ENCODE measurements around the gene ULK4.
"Not testable (repeated sequence)": the region's sequence is repeated elsewhere in the genome, so short reads cannot be mapped to it uniquely, and the experiment has no call there.

ULK4 gene

DNA sequence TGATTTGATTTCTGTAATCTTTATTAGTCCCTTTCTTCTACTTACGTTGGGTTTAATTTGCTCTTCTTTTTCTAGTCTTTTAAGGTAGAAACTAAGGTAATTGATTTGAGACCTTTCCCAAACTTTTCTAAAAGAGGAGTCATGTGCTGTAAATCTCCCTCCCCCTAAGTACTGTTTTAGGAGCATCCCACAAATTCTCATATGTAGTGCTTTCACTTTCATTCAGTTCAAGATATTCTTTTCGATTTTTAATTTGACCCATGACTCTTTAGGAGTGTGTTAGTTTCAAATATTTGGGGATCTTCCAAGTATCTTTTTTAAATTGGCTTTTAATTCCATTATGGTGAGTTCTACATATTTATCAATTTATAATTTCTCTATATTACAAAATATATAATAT is 520.8 kb downstream of the ULK4 start:
- no peak for DNase-seq (ENCODE audit: low read depth)

DNA sequence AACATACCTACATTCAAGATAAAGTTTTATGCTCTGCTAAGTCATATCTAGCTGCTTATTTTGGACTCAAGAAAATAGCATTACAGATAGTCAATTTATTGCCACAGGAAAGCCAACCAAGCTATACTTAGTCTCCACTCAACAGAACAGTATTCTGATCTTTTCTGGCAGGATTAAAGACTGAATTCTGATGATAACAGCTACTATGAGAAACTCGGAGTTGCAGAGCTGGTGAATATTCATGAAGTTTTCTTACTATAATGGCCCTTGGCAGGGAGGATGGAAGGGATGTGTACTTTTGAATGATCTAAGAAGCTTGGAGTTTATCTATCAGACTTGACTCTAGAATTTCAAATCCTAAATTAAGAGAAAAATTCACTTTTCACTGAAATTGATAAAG is 524.9 kb downstream of the ULK4 start:
- no peak for DNase-seq (ENCODE audit: low read depth)

DNA sequence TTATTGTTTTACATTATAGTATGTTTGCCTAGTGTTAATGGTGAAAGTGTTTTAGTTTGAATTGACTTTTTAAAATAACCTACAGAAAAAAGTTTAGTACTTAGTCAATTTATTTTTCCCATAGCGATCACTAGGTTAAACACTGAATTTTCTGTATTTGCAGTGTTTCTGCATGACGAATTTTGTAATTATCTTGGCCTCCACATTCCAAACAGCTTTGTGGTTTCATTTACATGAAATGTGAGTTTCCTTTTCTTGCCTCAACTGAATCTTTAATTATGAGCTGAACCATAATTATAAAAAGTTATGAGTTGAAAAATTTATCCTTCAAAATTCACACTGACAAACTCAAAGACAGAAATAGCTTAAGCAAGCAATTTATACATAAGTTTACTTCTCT is 527.1 kb downstream of the ULK4 start:
- no peak for DNase-seq (ENCODE audit: low read depth)

GRCh38 chr3:41431386-41431785 is 530.5 kb downstream of the ULK4 start:
- no peak for DNase-seq (ENCODE audit: low read depth)

DNA sequence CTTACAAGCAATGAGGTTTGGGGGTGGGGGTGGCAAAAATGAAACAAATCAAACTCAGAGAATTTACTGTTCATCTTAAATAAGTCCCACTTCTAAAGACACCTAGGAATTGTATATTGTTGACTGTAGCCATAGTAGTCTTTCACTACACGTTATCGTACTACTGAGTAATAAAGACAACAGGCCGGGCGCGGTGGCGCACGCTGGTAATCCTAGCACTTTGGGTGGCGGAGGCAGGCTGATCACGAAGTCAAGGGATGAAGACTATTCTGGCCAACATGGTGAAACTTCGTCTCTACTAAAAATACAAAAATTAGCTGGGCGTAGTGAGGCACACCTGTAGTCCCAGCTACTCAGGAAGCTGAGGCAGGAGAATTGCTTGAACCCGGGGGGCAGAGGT is 531.0 kb downstream of the ULK4 start:
- DNase-seq (ENCODE audit: low read depth), result no peak

DNA sequence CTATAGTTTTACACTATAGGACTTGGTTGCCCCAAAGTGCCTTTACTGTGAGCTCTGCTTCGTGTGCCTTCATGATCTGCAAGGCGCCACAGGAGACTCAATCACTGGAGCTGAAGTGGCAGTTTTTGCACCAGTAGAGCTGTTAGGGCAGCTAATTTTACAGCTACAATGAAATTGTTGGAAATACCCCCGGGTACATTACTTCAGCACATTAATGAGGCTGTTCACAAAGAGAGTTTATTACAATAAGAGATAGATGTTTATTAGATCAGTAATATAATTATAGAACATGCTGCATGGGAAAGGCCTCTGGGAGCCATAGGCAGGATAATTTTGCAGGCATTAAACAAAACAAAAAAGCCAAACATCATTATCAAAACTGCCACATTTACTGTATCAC is 531.5 kb downstream of the ULK4 start:
- DNase-seq (ENCODE audit: low read depth), result no peak

DNA sequence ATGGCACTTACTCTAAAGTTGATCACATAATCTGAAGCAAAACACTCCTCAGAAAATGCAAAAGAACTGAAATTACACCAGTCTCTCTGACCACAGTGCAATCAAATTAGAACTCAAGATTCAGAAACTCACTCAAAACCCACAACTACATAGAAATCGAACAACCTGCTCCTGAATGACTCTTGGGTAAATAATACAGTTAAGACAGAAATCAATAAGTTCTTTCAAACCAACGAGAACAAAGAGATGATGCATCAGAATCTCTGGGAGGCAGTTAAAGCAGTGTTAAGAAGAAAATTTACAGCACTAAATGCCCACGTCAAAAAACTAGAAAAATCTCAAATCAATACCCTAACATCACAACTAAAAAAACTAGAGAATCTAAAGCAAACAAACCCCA is 535.4 kb downstream of the ULK4 start:
- DNase-seq (ENCODE audit: low read depth), result no peak

DNA sequence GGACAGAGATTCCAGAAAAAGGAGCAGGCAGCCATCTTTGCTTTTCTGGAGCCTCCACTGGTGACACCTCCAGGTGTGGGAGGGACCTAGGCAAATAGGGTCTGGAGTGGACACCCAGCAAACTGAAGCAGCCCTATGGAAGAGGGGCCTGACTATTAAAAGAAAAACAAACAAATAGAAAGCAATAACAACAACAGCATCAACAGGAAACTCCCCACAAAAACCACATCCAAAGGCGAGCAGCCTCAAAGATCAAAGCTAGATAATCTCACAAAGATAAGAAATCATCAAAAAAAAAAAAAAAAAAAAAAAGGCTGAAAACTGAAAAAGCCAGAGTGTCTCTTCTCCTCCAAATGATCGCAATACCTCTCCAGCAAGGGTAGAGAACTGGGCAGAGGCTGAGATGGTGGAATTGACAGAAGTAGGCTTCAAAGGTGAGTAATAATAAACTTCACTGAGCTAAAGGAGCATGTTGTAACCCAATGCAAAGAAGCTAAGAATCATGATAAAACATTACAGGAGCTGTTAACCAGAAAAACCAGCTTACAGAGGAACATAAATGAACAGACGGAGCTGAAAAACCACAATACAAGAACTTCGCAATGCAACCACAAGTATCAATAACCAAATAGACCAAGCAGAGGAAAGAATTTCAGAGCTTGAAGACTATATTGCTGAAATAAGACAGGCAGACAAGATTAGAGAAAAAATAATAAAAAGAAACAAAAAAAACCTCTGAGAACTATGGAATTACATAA is 537.2 kb downstream of the ULK4 start:
- no peak for DNase-seq (ENCODE audit: low read depth)

DNA sequence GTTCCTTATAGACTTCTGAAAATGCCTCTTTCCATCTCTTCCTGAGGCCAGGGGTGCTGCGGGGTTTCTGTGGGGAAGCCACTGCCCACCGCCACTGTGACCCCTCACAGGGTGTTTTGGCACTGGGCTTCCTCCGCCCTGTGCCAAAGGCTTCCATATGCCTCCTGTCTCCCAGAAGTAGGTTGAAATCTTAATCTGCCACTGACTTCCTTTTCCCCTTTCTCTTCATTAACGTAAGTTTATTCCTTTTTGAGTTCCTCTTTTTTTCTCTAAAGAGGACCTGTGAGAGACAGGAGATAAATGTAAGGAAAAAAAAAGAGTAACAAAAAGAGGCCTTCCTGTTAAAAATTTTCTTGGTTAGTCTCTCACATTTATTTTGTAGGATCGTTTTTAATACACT is 542.1 kb downstream of the ULK4 start:
- no peak for DNase-seq (ENCODE audit: low read depth)

GRCh38 chr3:41418961-41419691 is 542.8 kb downstream of the ULK4 start:
- no peak for DNase-seq (ENCODE audit: low read depth)

DNA sequence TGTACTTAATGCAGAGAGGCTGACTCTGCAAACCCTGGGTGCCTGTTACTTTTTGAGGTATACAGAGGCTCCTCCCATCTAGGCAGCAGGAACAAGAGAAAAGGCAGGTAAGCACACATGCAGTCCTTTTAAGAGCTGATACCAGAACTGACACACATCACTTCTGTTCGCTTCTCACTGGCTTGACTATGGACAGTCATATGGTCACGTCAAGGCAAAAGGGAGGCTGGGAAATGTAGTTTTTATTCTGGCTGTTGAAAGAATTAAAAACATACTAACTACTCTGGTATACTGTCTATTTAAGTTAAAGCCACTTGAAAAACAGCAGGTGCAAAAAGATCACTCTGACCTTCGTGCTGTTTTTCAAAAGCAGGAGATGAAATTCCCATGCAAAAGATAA is 544.3 kb downstream of the ULK4 start:
- no peak for DNase-seq (ENCODE audit: low read depth)

GRCh38 chr3:41411065-41411464 is 550.8 kb downstream of the ULK4 start:
- DNase-seq (ENCODE audit: low read depth), result no peak

- DNase-seq (ENCODE audit: low read depth), result no peak
Observed at GRCh38 chr3:41405466-41405865, 556.4 kb downstream of the ULK4 start.

DNA sequence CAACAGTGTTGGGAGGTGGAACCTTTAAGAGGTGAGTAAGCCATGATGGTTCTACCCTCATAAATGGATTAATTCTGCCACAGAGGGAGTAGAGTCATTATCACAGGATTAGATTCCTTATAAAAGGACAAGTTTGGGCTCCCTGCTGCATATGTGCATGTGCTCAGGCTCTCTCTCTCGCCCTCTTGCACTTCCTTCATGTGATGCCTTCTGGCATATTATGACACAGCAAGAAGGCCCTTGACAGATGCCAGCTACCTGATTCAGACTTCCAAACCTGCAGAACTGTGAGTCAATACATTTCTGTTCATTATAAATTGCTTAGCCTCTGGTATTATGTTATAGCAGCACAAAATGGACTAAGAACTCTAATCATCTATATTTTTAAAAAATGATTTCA is 557.3 kb downstream of the ULK4 start:
- DNase-seq (ENCODE audit: low read depth), result no peak

GRCh38 chr3:41394896-41395295 is 567.0 kb downstream of the ULK4 start:
- DNase-seq (ENCODE audit: low read depth), result no peak

DNA sequence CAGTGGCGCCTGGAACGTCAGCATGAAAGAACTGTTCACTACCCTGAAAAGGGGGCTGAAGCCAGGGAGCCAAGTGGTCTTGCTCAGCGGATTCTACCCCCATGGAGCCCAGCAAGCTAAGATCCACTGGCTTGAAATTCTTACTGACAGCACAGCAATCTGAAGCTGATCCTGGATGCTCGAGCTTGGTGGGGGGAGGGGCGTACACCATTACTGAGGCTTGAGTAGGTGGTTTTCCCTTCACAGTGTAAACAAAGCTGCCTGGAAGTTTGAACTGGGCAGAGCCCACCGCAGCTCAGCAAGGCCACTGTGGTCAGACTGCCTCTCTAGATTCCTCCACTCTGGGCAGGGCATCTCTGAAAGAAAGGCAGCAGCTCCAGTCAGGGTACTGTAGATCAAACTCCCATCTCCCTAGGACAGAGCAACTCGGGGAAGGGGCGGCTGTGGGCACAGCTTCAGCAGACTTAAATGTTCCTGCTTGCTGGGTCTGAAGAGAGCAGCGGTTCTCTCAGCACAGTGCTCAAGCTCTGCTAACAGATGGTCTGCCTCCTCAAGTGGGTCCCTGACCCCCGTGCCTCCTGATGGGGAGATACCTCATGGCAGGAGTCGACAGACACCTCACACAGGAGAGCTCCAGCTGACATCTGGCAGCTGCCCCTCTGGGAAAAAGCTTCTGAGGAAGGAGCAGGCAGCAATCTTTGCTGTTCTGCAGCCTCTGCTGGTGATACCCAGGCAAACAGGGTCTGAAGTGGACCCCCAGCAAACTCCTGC is 591.0 kb downstream of the ULK4 start:
- DNase-seq (ENCODE audit: low read depth), result not testable (repeated sequence)

GRCh38 chr3:41370307-41370706 is 591.6 kb downstream of the ULK4 start:
- DNase-seq (ENCODE audit: low read depth), result no peak

- no peak for DNase-seq (ENCODE audit: low read depth)
Observed at GRCh38 chr3:41369838-41370237, 592.1 kb downstream of the ULK4 start.

GRCh38 chr3:41365973-41366372 is 595.9 kb downstream of the ULK4 start:
- no peak for DNase-seq (ENCODE audit: low read depth)

DNA sequence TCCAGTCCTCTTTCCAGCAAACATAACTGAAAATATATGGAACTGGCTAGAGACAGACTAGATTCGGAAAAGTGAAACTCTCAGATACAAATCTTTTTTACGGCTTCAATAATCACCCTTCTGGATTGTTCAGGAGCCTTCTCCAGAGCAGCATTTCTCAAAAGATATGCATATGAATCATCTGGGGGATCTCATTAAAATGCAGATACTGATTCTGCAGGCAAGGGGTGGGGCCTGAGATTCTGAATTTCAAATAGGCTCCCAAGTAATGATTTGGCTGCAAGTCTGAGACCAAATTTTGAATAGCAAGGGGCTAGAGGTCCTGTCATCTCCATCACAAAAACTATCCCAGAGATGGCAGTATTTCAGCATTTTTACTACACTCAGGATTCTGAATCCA is 597.2 kb downstream of the ULK4 start:
- no peak for DNase-seq (ENCODE audit: low read depth)

- DNase-seq (ENCODE audit: low read depth), result no peak
Observed at GRCh38 chr3:41363830-41364523, 597.9 kb downstream of the ULK4 start.
